ENCODE measurements around the gene FBXO41. TPM values are rescaled to one million over a fixed set of nuclear protein-coding genes. Genes with fewer than 3 reads are reported as not detected.

The FBXO41 gene
- polyA plus RNA-seq, 1 of the 3 experiments (the other 2 are of a cell fraction): 3.1 TPM

- DNase-seq: peak; percentile 61
- 4% methylated on average over 21 of the region's 64 CpGs for WGBS (ENCODE audit: low lambda C conversion rate)
- peak overlapping the region; percentile 89 for H3K4me2 ChIP-seq
- ChIA-PET POLR2A (interaction anchor here (1.3 kb wide), 1 partner anchor 59 kb away, joined by 3 read pairs; the partner anchor contains the start of gene CCT7), CTCF (interaction anchor here (1.0 to 4.7 kb wide), 8 partner anchors 12 to 116 kb away, joined by 3 to 27 read pairs (median 4); partner anchors contain the start of genes CCT7 and PRADC1)
- peaks cover 5% of the 10 kb centered on the region; the same call in 1 of the 2 replicates for H4K20me1 ChIP-seq (ENCODE audit: insufficient read depth)
- no peaks in the 10 kb centered on the region for H3K79me2 ChIP-seq (ENCODE audit: insufficient read depth)
- 0 out of 2 replicates have a peak overlapping the region, but pooled peaks have one; percentile 22 for H2AFZ ChIP-seq (ENCODE audit: low read depth)
- H3F3A ChIP-seq (replicated peaks; ENCODE audit: insufficient read depth): no peaks in the 10 kb centered on the region
- H3K27ac ChIP-seq (ENCODE audit: low read depth in 2 of 2, low read length in 1 of 2): no peak overlapping the region
- peak overlapping the region; percentile 51 to 62 for H3K4me3 ChIP-seq (ENCODE audit: low read depth in 2 of 2, low read length in 1 of 2)
- no peak overlapping the region for H3K9ac ChIP-seq
- H3K36me3 ChIP-seq (replicated peaks in 1 of 2; ENCODE audit: control insufficient read depth in 1 of 2, insufficient read depth in 2 of 2, low read length in 1 of 2): no peaks in the 10 kb centered on the region
- peaks cover 0 to 15% of the 10 kb centered on the region in 2 experiments; a peak in 1 of 4 replicates for H3K4me1 ChIP-seq (ENCODE audit: control insufficient read depth in 1 of 2, insufficient read depth in 2 of 2, low read depth in 1 of 2, low read length in 1 of 2)
- H3K9me2 ChIP-seq: no peaks in the 10 kb centered on the region
- TF ChIP-seq CHD2 (IDR thresholded peaks at IDR 0.05; ENCODE audit: low read length, partially characterized antibody) (no peak), EZH2phosphoT487 (IDR thresholded peaks at IDR 0.05; ENCODE audit: borderline replicate concordance, low read depth) (no peak), MAX (IDR thresholded peaks at IDR 0.05; ENCODE audit: low read depth) (no peak), EP300 (IDR thresholded peaks at IDR 0.05; ENCODE audit: borderline replicate concordance in 1 of 2, low read depth in 1 of 2, low read length in 1 of 2) (no peak), SIN3A (IDR thresholded peaks at IDR 0.05; ENCODE audit: borderline replicate concordance, low read depth, low read length) (no peak), IRF3 (IDR thresholded peaks at IDR 0.05; ENCODE audit: low read depth, low read length) (no peak)
- TF ChIP-seq, protein P1, sequence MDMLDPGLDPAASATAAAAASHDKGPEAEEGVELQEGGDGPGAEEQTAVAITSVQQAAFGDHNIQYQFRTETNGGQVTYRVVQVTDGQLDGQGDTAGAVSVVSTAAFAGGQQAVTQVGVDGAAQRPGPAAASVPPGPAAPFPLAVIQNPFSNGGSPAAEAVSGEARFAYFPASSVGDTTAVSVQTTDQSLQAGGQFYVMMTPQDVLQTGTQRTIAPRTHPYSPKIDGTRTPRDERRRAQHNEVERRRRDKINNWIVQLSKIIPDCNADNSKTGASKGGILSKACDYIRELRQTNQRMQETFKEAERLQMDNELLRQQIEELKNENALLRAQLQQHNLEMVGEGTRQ (IDR thresholded peaks at IDR 0.05; ENCODE audit: borderline replicate concordance, low read depth, low read length): no peak
- TF ChIP-seq, protein P2, sequence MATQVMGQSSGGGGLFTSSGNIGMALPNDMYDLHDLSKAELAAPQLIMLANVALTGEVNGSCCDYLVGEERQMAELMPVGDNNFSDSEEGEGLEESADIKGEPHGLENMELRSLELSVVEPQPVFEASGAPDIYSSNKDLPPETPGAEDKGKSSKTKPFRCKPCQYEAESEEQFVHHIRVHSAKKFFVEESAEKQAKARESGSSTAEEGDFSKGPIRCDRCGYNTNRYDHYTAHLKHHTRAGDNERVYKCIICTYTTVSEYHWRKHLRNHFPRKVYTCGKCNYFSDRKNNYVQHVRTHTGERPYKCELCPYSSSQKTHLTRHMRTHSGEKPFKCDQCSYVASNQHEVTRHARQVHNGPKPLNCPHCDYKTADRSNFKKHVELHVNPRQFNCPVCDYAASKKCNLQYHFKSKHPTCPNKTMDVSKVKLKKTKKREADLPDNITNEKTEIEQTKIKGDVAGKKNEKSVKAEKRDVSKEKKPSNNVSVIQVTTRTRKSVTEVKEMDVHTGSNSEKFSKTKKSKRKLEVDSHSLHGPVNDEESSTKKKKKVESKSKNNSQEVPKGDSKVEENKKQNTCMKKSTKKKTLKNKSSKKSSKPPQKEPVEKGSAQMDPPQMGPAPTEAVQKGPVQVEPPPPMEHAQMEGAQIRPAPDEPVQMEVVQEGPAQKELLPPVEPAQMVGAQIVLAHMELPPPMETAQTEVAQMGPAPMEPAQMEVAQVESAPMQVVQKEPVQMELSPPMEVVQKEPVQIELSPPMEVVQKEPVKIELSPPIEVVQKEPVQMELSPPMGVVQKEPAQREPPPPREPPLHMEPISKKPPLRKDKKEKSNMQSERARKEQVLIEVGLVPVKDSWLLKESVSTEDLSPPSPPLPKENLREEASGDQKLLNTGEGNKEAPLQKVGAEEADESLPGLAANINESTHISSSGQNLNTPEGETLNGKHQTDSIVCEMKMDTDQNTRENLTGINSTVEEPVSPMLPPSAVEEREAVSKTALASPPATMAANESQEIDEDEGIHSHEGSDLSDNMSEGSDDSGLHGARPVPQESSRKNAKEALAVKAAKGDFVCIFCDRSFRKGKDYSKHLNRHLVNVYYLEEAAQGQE (IDR thresholded peaks at IDR 0.05; ENCODE audit: low read depth, low read length): no peak
- H3K27me3 ChIP-seq (ENCODE audit: insufficient read depth): peaks cover 54% of the 10 kb centered on the region
- H3K9me3 ChIP-seq: no peaks in the 10 kb centered on the region
These were observed 8.7 kb upstream of the FBXO41 start for GRCh38 chr2:73292906-73293533.

Data from SK-N-SH (cell line).